Measurements from ENCODE around the gene DBT.

DNA sequence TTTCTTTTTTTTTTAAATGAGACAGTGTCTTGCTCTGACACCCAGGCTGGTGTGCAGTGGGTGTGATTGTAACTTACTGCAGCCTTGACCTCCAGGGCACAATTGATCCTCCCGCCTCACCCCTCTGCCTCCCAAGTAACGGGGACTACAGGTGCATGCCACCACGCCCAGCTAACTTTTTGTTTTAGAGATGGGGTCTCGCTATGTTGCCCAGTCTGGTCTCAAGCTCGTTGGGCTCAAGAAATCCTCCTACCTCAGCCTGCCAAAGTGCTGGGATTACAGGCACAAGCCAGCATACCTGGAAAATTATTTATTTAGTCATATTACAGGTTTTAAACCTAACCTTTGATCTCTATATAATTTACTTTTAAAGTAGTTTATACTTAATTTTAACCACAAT, 84.9 kb downstream of the DBT start:
- no peak for TF ChIP-seq EP300 (IDR thresholded peaks at IDR 0.05; ENCODE audit: low read depth)
- TF ChIP-seq, protein P1, sequence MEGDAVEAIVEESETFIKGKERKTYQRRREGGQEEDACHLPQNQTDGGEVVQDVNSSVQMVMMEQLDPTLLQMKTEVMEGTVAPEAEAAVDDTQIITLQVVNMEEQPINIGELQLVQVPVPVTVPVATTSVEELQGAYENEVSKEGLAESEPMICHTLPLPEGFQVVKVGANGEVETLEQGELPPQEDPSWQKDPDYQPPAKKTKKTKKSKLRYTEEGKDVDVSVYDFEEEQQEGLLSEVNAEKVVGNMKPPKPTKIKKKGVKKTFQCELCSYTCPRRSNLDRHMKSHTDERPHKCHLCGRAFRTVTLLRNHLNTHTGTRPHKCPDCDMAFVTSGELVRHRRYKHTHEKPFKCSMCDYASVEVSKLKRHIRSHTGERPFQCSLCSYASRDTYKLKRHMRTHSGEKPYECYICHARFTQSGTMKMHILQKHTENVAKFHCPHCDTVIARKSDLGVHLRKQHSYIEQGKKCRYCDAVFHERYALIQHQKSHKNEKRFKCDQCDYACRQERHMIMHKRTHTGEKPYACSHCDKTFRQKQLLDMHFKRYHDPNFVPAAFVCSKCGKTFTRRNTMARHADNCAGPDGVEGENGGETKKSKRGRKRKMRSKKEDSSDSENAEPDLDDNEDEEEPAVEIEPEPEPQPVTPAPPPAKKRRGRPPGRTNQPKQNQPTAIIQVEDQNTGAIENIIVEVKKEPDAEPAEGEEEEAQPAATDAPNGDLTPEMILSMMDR (IDR thresholded peaks at IDR 0.05), result no peak
- no peak for TF ChIP-seq POLR2AphosphoS5 (IDR thresholded peaks at IDR 0.05)
